Ureter (tissue), 1 donor: ENCODE measurements around the gene FBXW9. TPM values are rescaled to one million over a fixed set of nuclear protein-coding genes. Genes with fewer than 3 reads are reported as not detected.
"Not testable (repeated sequence)": the region's sequence is repeated elsewhere in the genome, so short reads cannot be mapped to it uniquely, and the experiment has no call there.

ENCODE experiments used
- DNase-seq: peaks from one replicate; pipeline ENCODE4 v3.0.0-alpha.2; 2020; ENCODE audit warnings: low spot score
- total RNA-seq: library from RNA; stranded (reverse); gene quantifications from one replicate; pipeline ENCODE4 v1.2.4, GENCODE V29; 2023
- donor health status: DM: yes; HTN: yes; CAD: no.

Gene FBXW9
- total RNA-seq, 1 donor from 2014 or later, result 8.7 TPM

DNA sequence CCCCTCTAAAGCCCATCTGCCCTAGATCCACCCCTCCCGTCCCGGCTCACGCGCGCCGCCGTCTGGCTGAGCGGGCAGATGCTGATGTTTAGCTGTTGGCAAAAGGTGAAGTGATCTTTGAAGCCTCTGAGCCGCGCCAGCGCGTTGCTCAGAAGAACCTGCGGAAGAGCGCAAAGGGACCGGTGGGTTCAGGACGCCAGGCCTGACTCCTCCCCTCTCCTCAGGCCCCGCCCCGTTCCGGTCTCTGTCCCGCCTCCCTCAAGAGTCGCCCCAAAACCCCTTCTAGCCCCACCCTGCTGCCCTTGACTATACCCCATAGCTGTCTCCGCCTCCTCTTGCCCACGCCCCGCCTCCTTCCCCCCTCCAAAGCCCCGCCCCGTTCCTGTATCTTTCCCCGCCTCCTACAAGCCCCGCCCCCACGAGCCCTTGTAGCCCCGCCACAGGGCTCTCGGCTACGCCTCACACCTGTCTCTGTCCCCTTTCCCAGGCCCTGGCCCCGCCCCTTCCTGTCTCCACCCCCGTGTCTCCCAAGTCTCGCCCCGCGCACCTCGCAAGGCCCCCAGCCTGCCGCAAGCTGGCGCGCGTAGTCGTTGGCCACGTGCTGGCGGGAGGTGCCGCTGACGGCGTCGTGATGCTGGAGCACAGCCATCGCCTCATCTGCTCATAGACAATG, 39.4 kb downstream of the FBXW9 start:
- DNase-seq, result no peak

DNA sequence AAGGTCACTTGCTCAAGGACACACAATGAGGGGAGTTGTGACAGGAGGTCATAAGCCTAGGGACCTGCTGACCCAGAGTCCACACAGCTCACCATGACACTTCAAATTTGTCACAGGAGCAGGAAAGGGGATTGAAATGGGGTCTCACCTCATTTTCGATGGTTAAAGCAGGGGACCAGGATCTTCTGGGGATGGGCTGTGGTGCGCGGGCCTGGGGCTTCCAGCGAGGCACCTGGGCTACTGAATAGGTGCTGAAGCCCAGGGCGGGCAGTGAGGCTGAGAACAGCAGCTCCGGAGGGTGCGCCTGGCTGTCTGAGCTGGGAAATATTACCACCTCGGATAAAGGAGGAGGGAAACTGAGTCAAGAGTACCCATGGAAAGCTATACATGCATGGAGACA, 40.9 kb downstream of the FBXW9 start:
- no peak for DNase-seq

GRCh38 chr19:12652219-12652618, 44.2 kb downstream of the FBXW9 start:
- no peak for DNase-seq

DNA sequence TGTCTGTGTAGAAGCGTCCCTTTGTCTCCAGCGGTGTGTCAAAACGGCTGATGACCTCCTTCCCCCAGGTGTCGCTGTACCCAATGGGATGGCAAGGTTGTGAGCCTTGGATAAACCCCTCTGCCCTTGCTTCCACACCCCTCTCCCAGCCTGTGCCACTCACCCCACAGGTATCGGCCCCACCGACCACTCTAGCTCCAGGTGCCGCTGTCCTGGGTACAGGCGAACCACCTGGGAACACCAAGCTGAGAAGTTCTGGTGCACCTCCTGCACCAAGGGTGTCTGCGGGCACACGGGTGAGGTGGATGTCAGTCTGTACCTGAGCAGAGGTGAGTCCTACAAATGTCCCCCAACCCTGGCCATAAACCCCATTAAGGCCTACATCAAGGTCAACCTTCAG, 46.5 kb downstream of the FBXW9 start:
- DNase-seq, result no peak

DNA sequence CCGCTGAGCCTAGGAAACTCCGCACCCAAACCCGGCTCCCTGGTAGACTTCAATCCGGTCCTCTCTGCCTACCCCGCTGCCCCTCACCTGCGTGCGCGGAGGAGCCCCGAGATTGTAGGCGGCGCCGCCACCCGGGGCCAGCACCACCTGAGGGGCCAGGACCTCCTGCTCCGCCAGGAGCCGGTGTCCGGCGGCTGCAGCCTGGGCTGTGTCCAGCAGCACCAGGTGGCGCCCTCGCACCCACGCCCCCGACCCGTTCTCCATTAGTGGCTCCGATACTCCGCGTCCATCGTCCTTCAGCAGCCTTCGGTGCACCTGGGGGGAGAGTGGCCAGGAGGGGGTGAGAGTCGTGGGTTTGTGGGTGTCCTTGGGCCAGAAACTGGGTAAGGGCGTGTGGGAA, 48.3 kb downstream of the FBXW9 start:
- DNase-seq, result no peak

DNA sequence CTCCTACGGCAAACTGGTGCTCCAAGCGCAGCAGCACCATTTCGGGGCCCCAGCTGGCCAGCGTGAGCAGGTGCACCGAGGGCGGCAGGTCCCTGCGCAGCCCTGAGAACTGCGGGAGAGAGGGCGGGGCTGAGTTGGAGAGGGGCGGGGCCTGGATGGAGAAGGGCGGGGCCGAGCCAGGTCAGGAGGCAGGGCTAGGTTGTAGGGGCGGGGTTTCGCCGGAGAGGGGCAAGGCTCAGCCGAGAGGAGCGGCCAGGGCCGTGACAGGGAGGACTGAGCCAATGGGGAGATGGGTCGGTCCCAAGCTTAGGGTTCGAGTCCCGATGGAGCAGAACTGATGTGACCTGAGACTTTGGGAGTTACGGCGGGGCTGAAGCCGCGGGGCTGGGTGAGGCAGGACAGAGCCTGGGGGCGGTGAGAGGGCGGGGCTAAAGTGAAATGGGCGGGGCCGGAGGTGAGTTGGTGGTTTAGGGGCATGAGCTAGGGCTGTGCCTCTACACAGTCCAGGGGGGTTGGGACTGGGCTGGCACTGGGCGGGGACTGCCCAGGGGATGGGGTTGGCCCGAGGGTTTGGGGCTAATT, 48.9 kb downstream of the FBXW9 start:
- peak; percentile 77 for DNase-seq

- DNase-seq, result no peak
Measured at GRCh38 chr19:12647047-12647446, 49.4 kb downstream of the FBXW9 start.

DNA sequence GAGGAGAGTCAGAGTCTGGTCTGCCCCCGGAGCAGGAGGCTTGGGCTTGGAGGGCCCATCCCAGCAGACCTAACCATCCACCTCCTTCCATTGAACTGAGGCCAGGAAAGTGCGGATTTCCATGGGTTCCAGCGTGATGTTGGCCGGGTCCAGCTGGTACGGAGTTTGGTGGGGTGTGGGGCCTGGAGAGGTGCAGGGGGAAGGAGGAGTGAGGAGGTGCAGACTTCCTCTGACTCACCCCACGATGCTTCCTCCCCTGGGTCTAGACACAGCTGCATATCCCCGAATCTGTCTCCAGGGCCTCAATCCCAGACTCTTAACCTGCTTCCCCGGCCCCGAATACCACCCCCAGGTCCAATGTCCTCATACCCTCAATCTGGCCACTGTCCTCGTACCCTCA, 49.9 kb downstream of the FBXW9 start:
- no peak for DNase-seq

DNA sequence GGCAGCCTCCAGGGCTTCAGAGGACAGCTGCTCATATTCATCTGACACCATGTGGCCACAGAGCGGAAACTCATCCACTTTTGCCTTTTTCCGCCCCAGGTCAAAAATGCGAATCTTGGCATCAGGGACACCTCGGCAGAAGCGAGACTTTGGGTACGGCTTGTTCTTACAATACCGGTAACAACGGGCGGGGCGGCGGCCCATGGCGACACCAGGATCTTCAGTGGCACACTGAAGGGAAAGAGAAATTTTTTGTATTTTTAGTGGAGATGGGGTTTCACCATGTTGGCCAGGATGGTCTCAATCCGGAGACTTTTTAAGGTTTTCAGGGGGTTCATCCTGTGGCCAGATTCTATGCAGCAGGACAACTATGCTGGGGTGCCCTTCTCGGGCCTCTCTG, 52.7 kb downstream of the FBXW9 start:
- not testable (repeated sequence) for DNase-seq

DNA sequence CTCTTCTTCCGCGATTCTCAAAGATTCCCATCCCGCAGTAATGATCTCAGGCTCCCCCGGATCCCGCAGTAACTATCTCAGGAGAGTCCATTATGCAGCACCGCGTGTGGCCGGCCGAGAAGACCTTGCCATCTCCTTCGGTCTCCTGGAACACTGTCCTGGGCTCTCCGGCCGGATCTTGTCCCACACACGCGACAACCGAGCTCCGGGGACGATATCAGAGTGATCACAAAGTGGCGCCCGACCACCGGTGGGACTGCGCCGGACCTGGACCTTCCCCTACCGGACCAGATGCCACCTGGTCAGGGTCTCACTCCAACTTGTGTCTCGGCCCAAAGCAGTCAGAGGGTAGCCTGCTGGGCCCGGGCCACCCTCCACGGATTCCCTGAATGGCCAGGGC, 53.9 kb downstream of the FBXW9 start:
- DNase-seq, result no peak

GRCh38 chr19:12641456-12641855, 55.0 kb downstream of the FBXW9 start:
- no peak for DNase-seq

DNA sequence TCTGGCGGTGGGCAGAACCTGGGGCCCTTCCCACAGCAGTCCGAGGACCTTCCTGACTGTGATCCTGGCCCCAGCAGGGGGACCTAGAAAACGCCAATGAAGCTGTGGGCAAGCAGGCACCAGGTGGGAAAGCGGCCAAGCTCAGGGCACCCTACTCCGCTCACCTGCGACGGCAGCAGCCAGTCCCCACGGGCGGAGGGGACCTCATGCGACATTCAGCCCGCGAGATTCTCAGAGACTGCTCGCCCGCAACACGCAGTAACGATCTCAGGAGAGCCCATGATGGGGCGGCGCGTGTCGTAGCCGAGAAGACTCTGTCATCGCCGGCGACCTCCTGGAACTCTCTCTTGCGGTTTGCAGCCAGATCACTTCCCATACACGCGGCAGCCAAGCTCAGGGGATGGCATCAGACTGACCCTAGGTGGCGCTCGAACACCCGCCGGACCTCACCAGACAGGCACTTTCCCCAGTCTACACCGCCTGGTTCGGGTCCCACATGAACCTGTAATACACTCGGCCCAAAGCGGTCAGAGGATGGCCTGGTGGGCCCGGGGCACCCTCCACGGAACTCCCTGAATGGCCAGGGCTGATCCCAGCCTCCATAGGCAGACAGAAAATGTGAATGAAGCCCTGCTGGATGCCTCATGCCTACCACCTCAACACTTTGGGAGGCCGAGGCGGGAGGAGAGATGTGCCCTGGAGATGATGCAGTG, 56.4 kb downstream of the FBXW9 start:
- DNase-seq, result peak; percentile 87

Other genes with a start within 250 kb of the FBXW9 start
- 3.9 TPM for gene ZNF709, start 211.8 kb downstream of the FBXW9 start, total RNA-seq
- gene ZNF564, start 145.1 kb downstream of the FBXW9 start, total RNA-seq, result 31.1 TPM
- gene ZNF490, start 85.8 kb downstream of the FBXW9 start, total RNA-seq, result 12.1 TPM
- gene ZNF791, start 85.7 kb downstream of the FBXW9 start, total RNA-seq, result 40.9 TPM
- 85.1 TPM for gene MAN2B1, start 29.9 kb downstream of the FBXW9 start, total RNA-seq
- gene WDR83, start 29.8 kb downstream of the FBXW9 start, total RNA-seq, result 11.0 TPM
- gene DHPS, start 14.8 kb downstream of the FBXW9 start, total RNA-seq, result 79.7 TPM
- gene GNG14, start 8.6 kb downstream of the FBXW9 start, total RNA-seq, result not detected
- 111 TPM for gene TNPO2, start 27.3 kb upstream of the FBXW9 start, total RNA-seq
- gene TRIR, start 38.1 kb upstream of the FBXW9 start, total RNA-seq, result 132 TPM
- 55.6 TPM for gene GET3, start 40.9 kb upstream of the FBXW9 start, total RNA-seq
- gene BEST2, start 55.2 kb upstream of the FBXW9 start, total RNA-seq, result not detected
- 79.0 TPM for gene HOOK2, start 78.9 kb upstream of the FBXW9 start, total RNA-seq
- gene JUNB, start 94.9 kb upstream of the FBXW9 start, total RNA-seq, result 191 TPM
- gene PRDX2, start 105.2 kb upstream of the FBXW9 start, total RNA-seq, result 196 TPM
- 4.4 TPM for gene THSD8, start 105.4 kb upstream of the FBXW9 start, total RNA-seq
- 8.8 TPM for gene RNASEH2A, start 110.0 kb upstream of the FBXW9 start, total RNA-seq
- not detected for gene RTBDN, start 137.9 kb upstream of the FBXW9 start, total RNA-seq
- 0.36 TPM for gene MAST1, start 141.9 kb upstream of the FBXW9 start, total RNA-seq
- gene DNASE2, start 184.8 kb upstream of the FBXW9 start, total RNA-seq, result 42.2 TPM
- gene KLF1, start 190.6 kb upstream of the FBXW9 start, total RNA-seq, result not detected
- gene GCDH, start 194.5 kb upstream of the FBXW9 start, total RNA-seq, result 35.6 TPM
- 0.52 TPM for gene SYCE2, start 222.7 kb upstream of the FBXW9 start, total RNA-seq
- 60.9 TPM for gene FARSA, start 237.1 kb upstream of the FBXW9 start, total RNA-seq
- 643 TPM for gene CALR, start 242.0 kb upstream of the FBXW9 start, total RNA-seq
- gene RAD23A, start 249.2 kb upstream of the FBXW9 start, total RNA-seq, result 96.5 TPM